GM18907 (cell line): Measurements from ENCODE around the gene NAP1L1.

Experiments used
- ATAC-seq: cut with Tn5 transposase; IDR thresholded peaks from one replicate; pipeline ENCODE4 v1.9.1; 2021; ENCODE audit warnings: mild to moderate bottlenecking, moderate library complexity; ENCODE audit not compliant: unreplicated experiment

Gene NAP1L1

GRCh38 chr12:76023069-76023690 lies 61.3 kb downstream of the NAP1L1 start:
- no peak for ATAC-seq

GRCh38 chr12:76022506-76022905 lies 62.0 kb downstream of the NAP1L1 start:
- ATAC-seq = no peak

GRCh38 chr12:76020731-76021672 lies 63.5 kb downstream of the NAP1L1 start:
- ATAC-seq = peak; percentile 69

GRCh38 chr12:76020281-76020680 lies 64.2 kb downstream of the NAP1L1 start:
- ATAC-seq = peak; percentile 83

- no peak for ATAC-seq
Observed at GRCh38 chr12:76018672-76019071, 65.8 kb downstream of the NAP1L1 start.

GRCh38 chr12:76018111-76018510 lies 66.4 kb downstream of the NAP1L1 start:
- no peak for ATAC-seq

- ATAC-seq = no peak
Observed at GRCh38 chr12:76014007-76014406, 70.5 kb downstream of the NAP1L1 start.

- no peak for ATAC-seq
Observed at GRCh38 chr12:76013603-76014002, 70.9 kb downstream of the NAP1L1 start.

GRCh38 chr12:76012644-76013043 lies 71.8 kb downstream of the NAP1L1 start:
- no peak for ATAC-seq

- no peak for ATAC-seq
Observed at GRCh38 chr12:76010732-76011458, 73.6 kb downstream of the NAP1L1 start.

GRCh38 chr12:76008428-76008827 lies 76.1 kb downstream of the NAP1L1 start:
- ATAC-seq = no peak

- no peak for ATAC-seq
Observed at GRCh38 chr12:76007640-76008039, 76.8 kb downstream of the NAP1L1 start.

GRCh38 chr12:76006028-76006925 lies 78.2 kb downstream of the NAP1L1 start:
- ATAC-seq = no peak

GRCh38 chr12:76003355-76003638 lies 81.2 kb downstream of the NAP1L1 start:
- no peak for ATAC-seq

- no peak for ATAC-seq
Observed at GRCh38 chr12:76002598-76003354, 81.7 kb downstream of the NAP1L1 start.

GRCh38 chr12:75998292-75999063 lies 86.0 kb downstream of the NAP1L1 start:
- ATAC-seq = no peak

GRCh38 chr12:75997658-75998057 lies 86.8 kb downstream of the NAP1L1 start:
- no peak for ATAC-seq

- ATAC-seq = no peak
Observed at GRCh38 chr12:75996861-75997447, 87.5 kb downstream of the NAP1L1 start.

- no peak for ATAC-seq
Observed at GRCh38 chr12:75995691-75996090, 88.8 kb downstream of the NAP1L1 start.
